Heart right ventricle (tissue), 16 donors: ENCODE results near the gene ADAT1. TPM values are rescaled to one million over a fixed set of nuclear protein-coding genes. Genes with fewer than 3 reads are reported as not detected.
"Not testable (repeated sequence)": the region's sequence is repeated elsewhere in the genome, so short reads cannot be mapped to it uniquely, and the experiment has no call there.

Experiments
- ATAC-seq, 8 donors: fragments of 200-7000 bp; cut with Tn5 transposase; one replicate each; pipeline ENCODE4 v1.9.1; 2020; ENCODE audit warnings: mild to moderate bottlenecking in 8 of 8, moderate library complexity in 8 of 8, moderate number of reproducible peaks in 1 of 8
- DNase-seq, 2 donors: peaks; one replicate each; pipeline ENCODE4 v3.0.0-alpha.2; 2020
- H3K27ac ChIP-seq, 10 donors: fragments of 200-600 bp; sonication (generic) in 2 of 10; one replicate each; pipeline versions ENCODE4 v1.5.0 to v1.8.0; 2020 to 2022; ENCODE audit warnings: mild to moderate bottlenecking in 3 of 10
- H3K27me3 ChIP-seq, 7 donors: fragments of 200-600 bp; one replicate each; pipeline ENCODE4 v1.8.0; 2021 to 2022; ENCODE audit warnings: mild to moderate bottlenecking in 2 of 7
- H3K36me3 ChIP-seq, 9 donors: fragments of 200-600 bp; sonication (generic) in 1 of 9; one replicate each; pipeline versions ENCODE4 v1.5.0 to v1.8.0; 2020 to 2022; ENCODE audit warnings: mild to moderate bottlenecking in 2 of 9
- H3K4me1 ChIP-seq, 9 donors: fragments of 200-600 bp; sonication (generic) in 1 of 9; one replicate each; pipeline versions ENCODE4 v1.5.0 to v1.8.0; 2020 to 2022; ENCODE audit warnings: mild to moderate bottlenecking in 4 of 9
- H3K4me3 ChIP-seq, 10 donors: fragments of 200-600 bp; sonication (generic) in 2 of 10; one replicate each; pipeline versions ENCODE4 v1.5.0 to v1.8.0; 2020 to 2022; ENCODE audit warnings: mild to moderate bottlenecking in 7 of 10, moderate library complexity in 2 of 10
- H3K9me3 ChIP-seq, 11 donors: fragments of 200-600 bp in 10 of 11; sonication (generic) in 2 of 11; one replicate each; pipeline versions ENCODE4 v1.5.0 to v1.8.0; 2013 to 2022; ENCODE audit warnings: mild to moderate bottlenecking in 2 of 11, control low read depth in 1 of 11, moderate library complexity in 1 of 11
- CTCF ChIP-seq, 9 donors: fragments of 200-600 bp; sonication (generic) in 2 of 9; IDR thresholded peaks; one replicate each; pipeline versions ENCODE4 v1.5.0 to v1.8.0; 2021 to 2022; ENCODE audit warnings: antibody characterized with exemption in 9 of 9, mild to moderate bottlenecking in 5 of 9, moderate library complexity in 1 of 9
- WGBS, 2 donors: extraction: QIAGEN DNeasy Blood & Tissue Kit; methylation state at CpG; one replicate each; pipeline ENCODE4 v1.1.7; 2013; ENCODE audit warnings: inconsistent platforms in 1 of 2; 5-methylcytosine and 5-hydroxymethylcytosine counted together
- intact Hi-C, 10 donors: fragments of 100-400 bp; cut with DNase I; formaldehyde crosslinking; loops; one replicate each; pipeline versions ENCODE4 v1.11.1 to v1.14.2; 2022
- polyA plus RNA-seq, 2 donors: library from polyadenylated mRNA; stranded (reverse); fragments of 200-250 nt; gene quantifications; one replicate each; pipeline ENCODE4 v1.2.3, GENCODE V29; 2013
- total RNA-seq, 10 donors: library from RNA; stranded (reverse); fragmentation: NEBNext Ultra II Directional in 3 of 10; extraction: Animal tissue kit (Norgen Biotek cat#: 25700) in 3 of 10; gene quantifications; one replicate each; pipeline versions ENCODE4 v1.2.1 to v1.2.4, GENCODE V29; 2021 to 2023
- donor health status: Arrhythmogenic right ventricular cardiomyopathy.
- donor health status: ischemic (EF 13 %, LVEDD 7.1; RV severe dilation, severe dysfunction).
- donor health status: healthy with polysubstance abuse.
- donor health status: DM: no; HTN: yes; CAD: no.
- donor health status: DM: no; HTN: no; CAD: no.
- donor health status: ischemic (EF 25% LVEDD 6.9; RV normal size, moderate dysfunction).
- donor health status: ischemic (EF 25% LVEDD 5.7; RV mildly dilated, moderate dysfunction).
- donor health status: healthy.
- donor health status: DM: yes; HTN: yes; CAD: no.
- donor health status: Ischemic cardiomyopathy.
- donor health status: ischemic (EF 35%, LVEDD 5.7; RV mildly dilated, moderate dysfunction).
- donor health status: nonischemic (EF 11% LVEDD 7.7; RV severe dilation, severe dysfunction).
- donor health status: DM: yes; HTN: yes; CAD: no.
- donor health status: PGD.
- donor health status: ischemic (EF 29% LVEDD 5.4; RV normal size, mild dysfunction).
- donor health status: nonischemic (EF 23%, LVEDD 6.1; RV moderate dilation, normal function).

ADAT1 gene
- total and polyA plus RNA-seq, 12 donors: 6.1 to 30.6 (median 20.5) TPM

GRCh38 chr16:75593308-75593707, 29.8 kb downstream of the ADAT1 start:
- intact Hi-C loops: no loop called here
- WGBS, 2 donors: 62 to 67% methylated on average over 6 of the region's 6 CpGs
- Histone ChIP-seq H3K27me3 (no peaks in the 10 kb centered on the region), H3K36me3 (peaks cover 0 to 27% (median 0%) of the 10 kb centered on the region in 9 donors), H3K4me1 (peaks cover 8 to 70% (median 55%) of the 10 kb centered on the region in 9 donors), H3K27ac (peak overlapping the region in 8 of 10 donors; percentile 45 to 94 (median 63)), H3K9me3 (peaks cover 0 to 9% (median 0%) of the 10 kb centered on the region in 11 donors), H3K4me3 (no peak overlapping the region)
- no peak for ATAC-seq
- DNase-seq: no peak
- no peak for TF ChIP-seq CTCF (IDR thresholded peaks at IDR 0.05)

GRCh38 chr16:75591927-75592326, 31.2 kb downstream of the ADAT1 start:
- not testable (repeated sequence) for H3K27me3 ChIP-seq, DNase-seq, ATAC-seq, H3K4me3 ChIP-seq, H3K9me3 ChIP-seq
- intact Hi-C loops: loop anchor here in 1 of 10 donors (2.0 kb wide), 1 partner anchor 31 kb away; the partner anchor contains the start of gene ADAT1
- H3K4me1 ChIP-seq: peaks cover 10 to 70% (median 55%) of the 10 kb centered on the region in 9 donors
- peak overlapping the region in 7 of 10 donors; percentile 54 to 94 (median 81) for H3K27ac ChIP-seq
- 50 to 51% methylated on average over 7 of the region's 9 CpGs for WGBS, 2 donors
- H3K36me3 ChIP-seq: peaks cover 0 to 15% (median 0%) of the 10 kb centered on the region in 9 donors

- ATAC-seq: peak; percentile 88 to 94 (median 91)
- peak in 4 of 9 donors; percentile 29 to 51 (median 38) for TF ChIP-seq CTCF (IDR thresholded peaks at IDR 0.05)
- peaks cover 10 to 70% (median 55%) of the 10 kb centered on the region in 9 donors for H3K4me1 ChIP-seq
Measured at GRCh38 chr16:75590920-75591843, 31.9 kb downstream of the ADAT1 start.

GRCh38 chr16:75589306-75589705, 33.8 kb downstream of the ADAT1 start:
- H3K4me1 ChIP-seq: peaks cover 10 to 59% (median 50%) of the 10 kb centered on the region in 9 donors

More at GRCh38 chr16:75590920-75591843, 31.9 kb downstream of the ADAT1 start:
- Histone ChIP-seq H3K4me3 (peak overlapping the region in 1 of 10 donors; percentile 8), H3K36me3 (peaks cover 0 to 13% (median 0%) of the 10 kb centered on the region in 9 donors), H3K9me3 (no peaks in the 10 kb centered on the region), H3K27me3 (no peaks in the 10 kb centered on the region), H3K27ac (peak overlapping the region; percentile 51 to 94 (median 81))
- intact Hi-C loops: loop anchor here in 1 of 10 donors (2.0 kb wide), 1 partner anchor 32 kb away; the partner anchor contains the start of gene ADAT1
- DNase-seq: peak; percentile 45 to 87
- 10 to 26% methylated on average over 8 of the region's 8 CpGs for WGBS, 2 donors

More at GRCh38 chr16:75589306-75589705, 33.8 kb downstream of the ADAT1 start:
- Histone ChIP-seq H3K36me3 (peaks cover 0 to 7% (median 0%) of the 10 kb centered on the region in 9 donors), H3K27me3 (no peaks in the 10 kb centered on the region), H3K4me3 (no peak overlapping the region), H3K9me3 (no peaks in the 10 kb centered on the region), H3K27ac (peak overlapping the region; percentile 64 to 94 (median 81))
- WGBS, 2 donors: 49 to 61% methylated on average over 3 of the region's 3 CpGs
- intact Hi-C loops: loop anchor here in 2 of 10 donors (1.0 to 5.0 kb wide), 3 partner anchors 21 to 33 kb away; partner anchors contain the start of genes ADAT1 (in 1 of the 2) and TMEM231 (in 1 of the 2)
- TF ChIP-seq CTCF (IDR thresholded peaks at IDR 0.05): no peak
- DNase-seq: peak; percentile 37 to 81
- peak; percentile 66 to 83 (median 74) for ATAC-seq
